Keratinocyte (primary cell): ENCODE data around the gene CPEB3. TPM values are rescaled to one million over a fixed set of nuclear protein-coding genes. Genes with fewer than 3 reads are reported as not detected.

Experiments used
- DNase-seq: peaks from one replicate; pipeline ENCODE4 v3.0.0-alpha.2; 2011; ENCODE audit warnings: low read depth, missing footprints, low spot score
- FAIRE-seq: peaks from 2 replicates; lab custom pipeline; 2011; peaks lifted over from hg19 to GRCh38; lab: Jason Lieb, UNC
- H2AFZ ChIP-seq: 2 replicates; pipeline ENCODE4 v1.6.0; 2012; ENCODE audit warnings: low read length, control low read depth, inconsistent platforms; ENCODE audit not compliant: control insufficient read depth
- H3K27ac ChIP-seq: 2 replicates; pipeline ENCODE4 v1.5.1; 2011; ENCODE audit warnings: low read length; ENCODE audit not compliant: control insufficient read depth, insufficient read depth
- H3K27me3 ChIP-seq: 3 replicates; pipeline ENCODE4 v1.6.0; 2011; ENCODE audit warnings: low read length; ENCODE audit not compliant: control insufficient read depth, insufficient read depth; ENCODE audit errors: extremely low read depth
- H3K36me3 ChIP-seq, 2 experiments: 2 replicates in 1 of 2; 3 replicates in 1 of 2; pipeline ENCODE4 v1.5.1; 2011; ENCODE audit warnings: low read length in 2 of 2, mild to moderate bottlenecking in 1 of 2; ENCODE audit not compliant: control insufficient read depth in 2 of 2, insufficient read depth in 2 of 2; ENCODE audit errors: extremely low read depth in 1 of 2
- H3K4me1 ChIP-seq: 3 replicates; pipeline ENCODE4 v1.5.1; 2011; ENCODE audit warnings: low read length; ENCODE audit not compliant: control insufficient read depth, insufficient read depth; ENCODE audit errors: extremely low read depth
- H3K4me2 ChIP-seq: 3 replicates; pipeline ENCODE4 v1.6.0; 2011; ENCODE audit warnings: low read depth, low read length; ENCODE audit not compliant: control insufficient read depth, insufficient read depth; ENCODE audit errors: extremely low read depth
- H3K4me3 ChIP-seq, 3 experiments: fragments of 200-600 bp in 1 of 3; sonication (generic) in 1 of 3; 2 replicates in 2 of 3; 3 replicates in 1 of 3; pipeline ENCODE4 v1.5.1; 2011 to 2016; ENCODE audit warnings: low read length in 3 of 3, mild to moderate bottlenecking in 3 of 3, control low read depth in 2 of 3, inconsistent platforms in 1 of 3, low read depth in 1 of 3, mixed read lengths in 1 of 3, mixed run types in 1 of 3, moderate library complexity in 1 of 3; ENCODE audit not compliant: control insufficient read depth in 2 of 3, insufficient read depth in 2 of 3; ENCODE audit errors: extremely low read depth in 1 of 3
- H3K79me2 ChIP-seq: 2 replicates; pipeline ENCODE4 v1.6.0; 2012; ENCODE audit warnings: low read length; ENCODE audit not compliant: control insufficient read depth, insufficient read depth
- H3K9ac ChIP-seq: 3 replicates; pipeline ENCODE4 v1.6.0; 2011; ENCODE audit warnings: low read length; ENCODE audit not compliant: control insufficient read depth, insufficient read depth; ENCODE audit errors: extremely low read depth
- H3K9me1 ChIP-seq: 3 replicates; pipeline ENCODE4 v1.6.0; 2011; ENCODE audit warnings: low read length; ENCODE audit not compliant: control insufficient read depth, insufficient read depth; ENCODE audit errors: extremely low read depth
- H3K9me3 ChIP-seq: 2 replicates; pipeline ENCODE4 v1.5.1; 2012; ENCODE audit warnings: low read depth, low read length; ENCODE audit not compliant: control insufficient read depth
- H4K20me1 ChIP-seq: 3 replicates; pipeline ENCODE4 v1.6.0; 2011; ENCODE audit warnings: low read length; ENCODE audit not compliant: control insufficient read depth, insufficient read depth; ENCODE audit errors: extremely low read depth
- EZH2 ChIP-seq: IDR thresholded peaks from one replicate; pipeline ENCODE4 v1.6.1; 2012; ENCODE audit warnings: inconsistent platforms, mild to moderate bottlenecking, low read length, moderate library complexity
- dilution Hi-C: fragments of 300-500 bp; cut with MboI; formaldehyde crosslinking; loops from one replicate; pipeline ENCODE4 v1.7.0; 2020; ENCODE audit warnings: low sequenced_read_pairs; ENCODE audit not compliant: extremely low pct_ligation_motif_present
- polyA plus RNA-seq, 5 experiments: library from polyadenylated mRNA; depleted of rRNA in 3 of 5; stranded (reverse) in 3 of 5; stranded (forward) in 1 of 5; unstranded in 1 of 5; fragments of >200 nt; gene quantifications; 1 replicate in 1 of 5; 2 replicates in 3 of 5; 3 replicates in 1 of 5; pipeline versions ENCODE4 v1.2.1 to v1.2.3, GENCODE V29; 2011 to 2012; ENCODE audit warnings: missing spikeins in 2 of 5, low read depth in 1 of 5, low replicate concordance in 1 of 5
- TF ChIP-seq, protein P1 (sequence below), 3 experiments: IDR thresholded peaks in 1 of 3; conservative IDR thresholded peaks in 1 of 3; optimal IDR thresholded peaks in 1 of 3; 2 replicates in 2 of 3; 3 replicates in 1 of 3; pipeline versions ENCODE3 to v1.5.1; 2011; ENCODE audit warnings: low read length in 3 of 3, mild to moderate bottlenecking in 3 of 3, moderate library complexity in 2 of 3, control low read depth in 1 of 3, inconsistent platforms in 1 of 3; ENCODE audit not compliant: insufficient read depth in 2 of 3; ENCODE audit errors: extremely low read depth in 1 of 3

Gene CPEB3
- polyA plus RNA-seq, 1 donor (not counting 4 experiments of a cell fraction or from before 2014, with no cell fraction given), result 0.47 TPM

DNA sequence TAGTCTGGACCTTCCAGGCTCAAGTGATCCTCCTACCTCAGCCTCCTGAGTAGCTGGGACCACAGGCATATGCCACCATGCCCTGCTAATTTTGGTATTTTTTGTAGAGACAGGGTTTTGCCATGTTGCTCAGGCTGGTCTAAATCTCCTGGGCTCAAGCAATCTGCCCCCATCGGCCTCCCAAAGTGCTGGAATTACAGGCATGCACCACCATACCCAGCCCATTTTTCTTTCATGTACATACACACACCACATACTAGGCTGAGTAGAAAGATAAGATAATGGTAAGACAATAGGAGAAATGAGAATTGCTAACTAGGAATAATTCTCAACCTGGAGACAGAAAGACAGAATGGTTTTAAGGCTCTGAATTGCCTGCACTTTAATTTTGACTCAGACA is 83.8 kb downstream of the CPEB3 start:
- Histone ChIP-seq H3K27ac (no peak overlapping the region), H4K20me1 (no peaks in the 10 kb centered on the region), H3K4me2 (no peak overlapping the region), H3K79me2 (no peaks in the 10 kb centered on the region), H3K4me1 (no peaks in the 10 kb centered on the region), H3K27me3 (no peaks in the 10 kb centered on the region), H3K9ac (no peak overlapping the region), H3K9me1 (no peaks in the 10 kb centered on the region), H3K36me3 (no peaks in the 10 kb centered on the region), H3K4me3 (no peak overlapping the region), H2AFZ (no peak overlapping the region), H3K9me3 (no peaks in the 10 kb centered on the region)
- no peak for DNase-seq
- FAIRE-seq, result no peak
- TF ChIP-seq, protein P1, sequence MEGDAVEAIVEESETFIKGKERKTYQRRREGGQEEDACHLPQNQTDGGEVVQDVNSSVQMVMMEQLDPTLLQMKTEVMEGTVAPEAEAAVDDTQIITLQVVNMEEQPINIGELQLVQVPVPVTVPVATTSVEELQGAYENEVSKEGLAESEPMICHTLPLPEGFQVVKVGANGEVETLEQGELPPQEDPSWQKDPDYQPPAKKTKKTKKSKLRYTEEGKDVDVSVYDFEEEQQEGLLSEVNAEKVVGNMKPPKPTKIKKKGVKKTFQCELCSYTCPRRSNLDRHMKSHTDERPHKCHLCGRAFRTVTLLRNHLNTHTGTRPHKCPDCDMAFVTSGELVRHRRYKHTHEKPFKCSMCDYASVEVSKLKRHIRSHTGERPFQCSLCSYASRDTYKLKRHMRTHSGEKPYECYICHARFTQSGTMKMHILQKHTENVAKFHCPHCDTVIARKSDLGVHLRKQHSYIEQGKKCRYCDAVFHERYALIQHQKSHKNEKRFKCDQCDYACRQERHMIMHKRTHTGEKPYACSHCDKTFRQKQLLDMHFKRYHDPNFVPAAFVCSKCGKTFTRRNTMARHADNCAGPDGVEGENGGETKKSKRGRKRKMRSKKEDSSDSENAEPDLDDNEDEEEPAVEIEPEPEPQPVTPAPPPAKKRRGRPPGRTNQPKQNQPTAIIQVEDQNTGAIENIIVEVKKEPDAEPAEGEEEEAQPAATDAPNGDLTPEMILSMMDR (optimal IDR thresholded peaks at IDR 0.05 in 1 of 3, IDR thresholded peaks at IDR 0.05 in 1 of 3, conservative IDR thresholded peaks at IDR 0.05 in 1 of 3; ENCODE audit: extremely low read depth in 1 of 3, insufficient read depth in 2 of 3, low read length in 3 of 3), result no peak
- no peak for TF ChIP-seq EZH2
- dilution Hi-C loops, result no loop called here

- DNase-seq (no peak), FAIRE-seq (no peak)
- no peak for TF ChIP-seq EZH2
- TF ChIP-seq, protein P1 (optimal IDR thresholded peaks at IDR 0.05 in 1 of 3, IDR thresholded peaks at IDR 0.05 in 1 of 3, conservative IDR thresholded peaks at IDR 0.05 in 1 of 3; ENCODE audit: extremely low read depth in 1 of 3, insufficient read depth in 2 of 3, low read length in 3 of 3), result no peak
- H2AFZ ChIP-seq, result no peak overlapping the region
- no peaks in the 10 kb centered on the region for H3K36me3 ChIP-seq
- H3K79me2 ChIP-seq, result no peaks in the 10 kb centered on the region
- no peaks in the 10 kb centered on the region for H4K20me1 ChIP-seq
- H3K9ac ChIP-seq, result no peak overlapping the region
- no peak overlapping the region for H3K27ac ChIP-seq
- dilution Hi-C loops, result no loop called here
- H3K27me3 ChIP-seq, result no peaks in the 10 kb centered on the region
- no peak overlapping the region for H3K4me2 ChIP-seq
- peaks cover 6% of the 10 kb centered on the region for H3K4me1 ChIP-seq
- H3K4me3 ChIP-seq, result no peak overlapping the region
- no peaks in the 10 kb centered on the region for H3K9me3 ChIP-seq
- no peaks in the 10 kb centered on the region for H3K9me1 ChIP-seq
These were observed 86.8 kb downstream of the CPEB3 start for GRCh38 chr10:92203919-92204623.
